Testis (tissue), 3 donors: ENCODE data around the gene ACSS1. TPM values are rescaled to one million over a fixed set of nuclear protein-coding genes. Genes with fewer than 3 reads are reported as not detected.

Source experiments
- DNase-seq: peaks from one replicate; pipeline ENCODE4 v3.0.0-alpha.2; 2019
- H3K27ac ChIP-seq, 2 donors: fragments of 200-600 bp; sonication (generic); one replicate each; pipeline ENCODE4 v1.5.1; 2019
- H3K27me3 ChIP-seq: fragments of 200-600 bp; sonication (generic); one replicate; pipeline ENCODE4 v1.5.1; 2019
- H3K36me3 ChIP-seq: fragments of 200-600 bp; sonication (generic); one replicate; pipeline ENCODE4 v1.5.1; 2017; ENCODE audit warnings: low read depth; ENCODE audit errors: missing control alignments
- H3K4me1 ChIP-seq: fragments of 200-600 bp; sonication (generic); one replicate; pipeline ENCODE4 v1.5.1; 2019
- H3K4me3 ChIP-seq, 2 donors: fragments of 200-600 bp; sonication (generic); one replicate each; pipeline ENCODE4 v1.5.1; 2017 to 2019
- H3K9me3 ChIP-seq: fragments of 200-600 bp; sonication (generic); one replicate; pipeline ENCODE4 v1.5.1; 2017
- CTCF ChIP-seq, 3 experiments: fragments of 450-650 bp in 2 of 3; fragments of 200-600 bp in 1 of 3; sonication (generic) in 1 of 3; IDR thresholded peaks; one replicate each; pipeline ENCODE4 v1.5.1; 2016 to 2019; ENCODE audit warnings: antibody characterized with exemption in 3 of 3, mild to moderate bottlenecking in 2 of 3, moderate library complexity in 1 of 3
- POLR2A ChIP-seq: fragments of 450-650 bp; IDR thresholded peaks from one replicate; pipeline ENCODE4 v1.6.1; 2017; ENCODE audit warnings: antibody characterized with exemption, mild to moderate bottlenecking, moderate library complexity
- WGBS, 2 donors: methylation state at CpG; one replicate each; pipeline ENCODE4 v1.1.5; 2018; 5-methylcytosine and 5-hydroxymethylcytosine counted together
- intact Hi-C: fragments of 100-400 bp; cut with DNase I; formaldehyde crosslinking; loops from one replicate; pipeline ENCODE4 v1.15.1; 2023; ENCODE audit warnings: low total_unique reads
- polyA plus RNA-seq: library from polyadenylated mRNA; stranded (reverse); fragments of 350-450 nt; fragmentation: Illumina TruSeq; extraction: RNeasy Lipid Tissue Mini Kit (QIAGEN cat#74804); gene quantifications from one replicate; pipeline ENCODE4 v1.2.3, GENCODE V29; 2014; ENCODE audit warnings: low read depth, low replicate concordance; ENCODE audit not compliant: insufficient read depth
- total RNA-seq, 2 donors: library from RNA; depleted of rRNA; stranded (reverse); fragments of >200 nt; gene quantifications; one replicate each; pipeline ENCODE4 v1.2.3, GENCODE V29; 2016

The ACSS1 gene
- total and polyA plus RNA-seq, 3 donors from 2014 or later = 61.5 to 184 (median 162) TPM

GRCh38 chr20:25052255-25053194, 5.4 kb downstream of the ACSS1 start:
- H3K4me1 ChIP-seq = peaks cover 85% of the 10 kb centered on the region
- 71 to 74% methylated on average over 16 of the region's 16 CpGs for WGBS, 2 donors
- no peak for TF ChIP-seq POLR2A
- TF ChIP-seq CTCF (IDR thresholded peaks at IDR 0.05) = no peak
- no peak overlapping the region for H3K4me3 ChIP-seq
- intact Hi-C loops = loop anchor here (10.0 kb wide), 1 partner anchor 1428 kb away; no protein-coding TSS in a partner anchor
- peak overlapping the region; percentile 71 to 84 for H3K27ac ChIP-seq
- H3K9me3 ChIP-seq = no peaks in the 10 kb centered on the region
- DNase-seq = peak; percentile 38
- no peaks in the 10 kb centered on the region for H3K36me3 ChIP-seq
- no peaks in the 10 kb centered on the region for H3K27me3 ChIP-seq

- H3K9me3 ChIP-seq = no peaks in the 10 kb centered on the region
- no peak overlapping the region for H3K4me3 ChIP-seq
- intact Hi-C loops = loop anchor here (10.0 kb wide), 1 partner anchor 1427 kb away; no protein-coding TSS in a partner anchor
- peaks cover 86% of the 10 kb centered on the region for H3K4me1 ChIP-seq
- TF ChIP-seq POLR2A = no peak
- TF ChIP-seq CTCF (IDR thresholded peaks at IDR 0.05) = no peak
- peak; percentile 8 for DNase-seq
- no peaks in the 10 kb centered on the region for H3K27me3 ChIP-seq
- H3K36me3 ChIP-seq = no peaks in the 10 kb centered on the region
- WGBS, 2 donors = 93 to 94% methylated on average over 6 to 7 of the region's 7 CpGs
- peak overlapping the region; percentile 71 to 84 for H3K27ac ChIP-seq
Observed at GRCh38 chr20:25051386-25052155, 6.4 kb downstream of the ACSS1 start.

- DNase-seq = peak; percentile 10
- H3K27me3 ChIP-seq = no peaks in the 10 kb centered on the region
- H3K27ac ChIP-seq = peak overlapping the region in 1 of 2 donors; percentile 2
- intact Hi-C loops = loop anchor here (10.0 kb wide), 1 partner anchor 1426 kb away; no protein-coding TSS in a partner anchor
- peaks cover 79% of the 10 kb centered on the region for H3K4me1 ChIP-seq
- H3K9me3 ChIP-seq = no peaks in the 10 kb centered on the region
- H3K36me3 ChIP-seq = no peaks in the 10 kb centered on the region
- H3K4me3 ChIP-seq = no peak overlapping the region
- 85 to 87% methylated on average over 15 to 17 of the region's 17 CpGs for WGBS, 2 donors
- no peak for TF ChIP-seq CTCF (IDR thresholded peaks at IDR 0.05)
- TF ChIP-seq POLR2A = no peak
Observed at GRCh38 chr20:25050501-25051350, 7.2 kb downstream of the ACSS1 start.

- intact Hi-C loops = loop anchor here (10.0 kb wide), 1 partner anchor 1425 kb away; no protein-coding TSS in a partner anchor
- Histone ChIP-seq H3K27ac (peak overlapping the region in 1 of 2 donors; percentile 2), H3K4me3 (no peak overlapping the region), H3K4me1 (peaks cover 76% of the 10 kb centered on the region), H3K9me3 (no peaks in the 10 kb centered on the region), H3K27me3 (no peaks in the 10 kb centered on the region), H3K36me3 (no peaks in the 10 kb centered on the region)
- TF ChIP-seq CTCF (IDR thresholded peaks at IDR 0.05) (no peak), POLR2A (no peak)
- DNase-seq = no peak
- WGBS, 2 donors = 35 to 52% methylated on average over 7 of the region's 7 CpGs
Observed at GRCh38 chr20:25050082-25050481, 7.9 kb downstream of the ACSS1 start.
